Pulmonary artery endothelial cell (primary cell): Measurements from ENCODE around the gene GCH1. TPM values are rescaled to one million over a fixed set of nuclear protein-coding genes. Genes with fewer than 3 reads are reported as not detected.
"Not testable (repeated sequence)": the region's sequence is repeated elsewhere in the genome, so short reads cannot be mapped to it uniquely, and the experiment has no call there.

Source experiments
- DNase-seq: peaks from one replicate; pipeline ENCODE4 v3.0.0-alpha.2; 2011; ENCODE audit warnings: low read depth, low spot score
- total RNA-seq: library from RNA; depleted of rRNA; stranded (reverse); fragments of >200 nt; gene quantifications from 2 replicates; pipeline ENCODE4 v1.2.3, GENCODE V29; 2014

Gene GCH1
- total RNA-seq: 4.4 and 7.1 TPM in 2 replicates

DNA sequence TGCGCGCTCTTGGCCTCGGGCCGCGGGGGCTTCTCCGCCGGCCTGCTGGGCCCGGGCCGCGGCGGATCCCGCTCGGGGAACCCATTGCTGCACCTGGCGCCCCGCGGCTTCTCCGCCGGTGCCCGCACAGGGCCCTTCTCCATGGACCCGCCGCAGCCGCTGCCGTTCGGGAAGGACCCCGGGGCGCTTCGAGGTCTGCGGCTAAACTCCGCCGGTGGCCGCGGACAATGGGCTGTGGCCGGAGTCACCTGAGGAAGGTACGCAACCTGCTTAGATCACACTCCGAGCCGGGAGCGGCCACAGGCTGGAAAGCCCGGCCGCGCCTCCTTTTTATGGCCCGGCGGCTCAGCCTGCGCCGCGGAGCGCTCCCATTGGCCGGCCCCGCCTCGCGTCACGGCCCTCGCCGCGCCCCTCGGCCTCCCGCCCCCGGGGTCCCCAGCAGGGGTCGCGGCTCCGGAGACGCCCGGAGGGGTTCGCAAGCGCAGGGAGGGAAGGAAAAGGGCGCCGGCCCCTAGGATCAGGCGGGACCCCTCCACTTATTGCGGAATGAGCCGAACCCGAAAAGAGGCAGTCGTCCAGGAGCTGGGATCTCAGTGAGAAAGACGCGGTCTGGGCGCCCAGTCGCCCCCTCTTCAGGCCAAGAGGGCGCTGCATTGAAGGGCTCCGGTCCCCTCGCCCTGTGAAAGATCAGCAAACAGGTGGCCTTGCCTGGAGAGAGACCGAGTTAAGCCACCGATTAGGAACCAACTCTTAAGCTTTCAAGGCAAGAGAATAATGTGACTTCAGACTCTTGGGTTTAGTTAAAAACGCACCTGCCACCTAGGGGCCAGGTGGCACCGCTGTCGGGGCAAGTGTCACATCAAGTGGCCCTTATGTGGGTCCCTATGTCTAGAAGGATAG lies at the start of gene GCH1:
Gene GCH1, minus strand, starts transcription at position 306 of the 900 bp plus-strand sequence. Its CDS starts 163 bp downstream, at position 143.
- no peak for DNase-seq

GRCh38 chr14:54947230-54947629 lies 44.6 kb upstream of the GCH1 start:
- no peak for DNase-seq

DNA sequence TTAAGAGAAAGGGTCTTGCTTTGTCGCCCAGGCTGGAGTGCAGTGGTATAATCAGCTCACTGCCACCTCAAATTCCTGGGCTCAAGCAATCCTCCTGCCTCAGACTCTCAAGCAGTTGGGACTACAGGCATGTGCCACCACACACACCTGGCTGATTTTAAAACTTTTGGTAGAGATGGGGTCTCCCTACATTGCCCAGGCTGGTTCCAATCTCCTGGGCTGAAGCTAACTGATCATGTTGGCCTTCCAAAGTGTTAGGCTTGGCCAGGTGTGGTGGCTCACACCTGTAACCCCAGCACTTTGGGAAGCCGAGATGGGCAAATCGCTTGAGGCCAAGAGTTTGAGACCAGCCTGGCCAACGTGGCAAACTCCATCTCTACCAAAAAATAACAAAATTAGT lies 43.9 kb upstream of the GCH1 start:
- no peak for DNase-seq

GRCh38 chr14:54944737-54945391 lies 42.2 kb upstream of the GCH1 start:
- DNase-seq: no peak

- no peak for DNase-seq
Measured at GRCh38 chr14:54942913-54943312, 40.3 kb upstream of the GCH1 start.

DNA sequence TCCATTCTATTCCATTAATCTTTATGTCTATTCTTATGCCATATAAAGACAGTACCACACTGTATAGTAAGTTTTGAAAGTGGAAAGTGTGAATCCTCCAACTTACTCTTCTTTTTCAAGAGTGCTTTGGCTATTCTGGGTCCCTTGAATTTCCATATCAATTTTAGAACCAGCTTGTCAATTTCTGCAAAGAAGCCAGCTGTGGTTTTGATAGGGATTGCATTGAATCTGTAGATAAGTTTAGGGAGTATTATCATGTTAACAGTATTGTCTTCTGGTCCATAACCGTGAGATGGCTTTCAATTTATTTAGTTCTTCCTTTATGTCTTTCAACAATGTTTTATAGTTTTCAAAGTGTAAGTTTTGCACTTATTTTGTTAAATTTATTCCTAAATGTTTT lies 34.2 kb upstream of the GCH1 start:
- no peak for DNase-seq

- no peak for DNase-seq
Measured at GRCh38 chr14:54935958-54936357, 33.3 kb upstream of the GCH1 start.

DNA sequence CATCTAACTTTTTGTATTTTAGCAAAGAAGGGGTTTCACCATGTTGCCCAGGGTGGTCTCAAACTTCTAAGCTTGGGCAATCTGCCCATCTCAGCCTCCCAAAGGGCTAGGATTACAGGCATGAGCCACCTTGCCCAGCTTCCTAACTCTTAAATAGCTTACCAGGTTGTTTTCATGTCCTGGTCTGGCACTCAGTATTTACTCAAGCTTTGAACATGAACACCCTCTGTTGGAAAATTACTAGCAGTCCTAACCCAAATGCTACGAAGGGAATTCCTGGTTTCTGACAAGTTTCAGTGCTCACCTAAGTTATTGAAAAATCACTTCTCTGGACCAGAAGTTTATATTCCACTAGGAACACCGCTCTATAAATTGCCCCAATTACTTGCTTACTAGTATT lies 32.5 kb upstream of the GCH1 start:
- DNase-seq: no peak

- DNase-seq: no peak
Measured at GRCh38 chr14:54933006-54933405, 30.4 kb upstream of the GCH1 start.

- DNase-seq: no peak
Measured at GRCh38 chr14:54931598-54932340, 29.1 kb upstream of the GCH1 start.

DNA sequence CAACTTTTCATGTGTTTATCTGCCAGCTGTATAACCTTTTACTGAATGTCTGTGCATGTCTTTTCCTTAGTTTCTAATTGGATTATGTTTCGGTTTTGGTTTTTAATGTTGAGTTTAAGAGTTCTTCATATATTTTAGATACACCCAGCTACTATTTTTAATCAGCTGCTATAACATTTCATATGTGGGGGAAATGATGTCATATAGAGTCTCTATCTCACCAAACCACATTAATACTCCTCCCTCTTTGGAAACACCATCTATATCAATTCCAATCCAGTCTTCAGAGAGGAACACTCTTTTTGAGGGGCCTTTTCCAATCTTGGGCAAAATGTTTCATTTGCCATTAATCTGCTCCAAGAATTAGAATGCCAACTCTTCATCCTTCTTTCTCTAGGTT lies 28.5 kb upstream of the GCH1 start:
- DNase-seq: no peak

- no peak for DNase-seq
Measured at GRCh38 chr14:54929556-54929955, 26.9 kb upstream of the GCH1 start.

GRCh38 chr14:54928216-54928615 lies 25.6 kb upstream of the GCH1 start:
- DNase-seq: no peak

GRCh38 chr14:54927551-54927950 lies 24.9 kb upstream of the GCH1 start:
- DNase-seq: no peak

DNA sequence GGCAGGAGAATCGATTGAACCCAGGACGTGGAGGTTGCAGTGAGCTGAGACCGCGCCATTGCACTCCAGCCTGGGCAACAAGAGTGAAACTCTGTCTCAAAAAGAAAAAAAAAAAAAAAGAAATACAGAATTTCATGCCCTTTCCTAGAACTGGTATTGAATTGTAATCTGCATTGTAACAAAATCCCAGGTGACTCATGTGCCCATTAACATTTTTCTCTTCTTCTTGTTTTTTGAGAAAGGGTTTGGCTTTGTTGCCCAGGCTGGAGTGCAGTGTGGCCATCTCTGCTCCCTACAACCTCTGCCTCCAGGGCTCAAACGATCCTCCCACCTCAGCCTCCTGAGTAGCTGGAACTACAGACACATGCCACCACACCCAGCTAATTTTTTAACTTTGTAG lies 23.9 kb upstream of the GCH1 start:
- not testable (repeated sequence) for DNase-seq

GRCh38 chr14:54922598-54922997 lies 20.0 kb upstream of the GCH1 start:
- DNase-seq: no peak

DNA sequence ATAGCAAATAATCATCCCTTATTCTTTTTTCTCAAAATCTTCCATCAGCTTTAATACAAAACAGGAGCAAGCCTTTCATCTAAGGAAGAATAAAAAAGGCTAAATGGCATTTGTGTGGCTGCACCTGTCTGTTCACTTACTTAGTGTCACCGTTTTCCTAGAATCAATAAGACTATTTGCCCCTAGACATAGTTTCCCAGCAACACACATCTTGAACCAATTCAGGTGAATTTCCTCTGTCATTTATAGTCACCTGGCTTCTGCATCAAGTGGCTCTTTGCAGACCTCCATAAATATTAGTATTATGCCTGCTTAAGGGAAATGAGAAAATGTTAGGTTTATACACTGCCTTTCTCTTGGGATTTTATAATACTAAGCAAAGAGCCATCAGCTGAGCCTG lies 17.4 kb upstream of the GCH1 start:
- DNase-seq: no peak

GRCh38 chr14:54919330-54919729 lies 16.7 kb upstream of the GCH1 start:
- no peak for DNase-seq

GRCh38 chr14:54918427-54918826 lies 15.8 kb upstream of the GCH1 start:
- DNase-seq: no peak

GRCh38 chr14:54916101-54916500 lies 13.5 kb upstream of the GCH1 start:
- DNase-seq: no peak

GRCh38 chr14:54909817-54910558 lies 7.4 kb upstream of the GCH1 start:
- no peak for DNase-seq
